GM18508 (cell line): Measurements from ENCODE around the gene GABRB1.

Experiments used
- ATAC-seq: cut with Tn5 transposase; IDR thresholded peaks from one replicate; pipeline ENCODE4 v1.9.1; 2021; ENCODE audit warnings: moderate number of reproducible peaks; ENCODE audit not compliant: insufficient read depth, unreplicated experiment

GABRB1 gene

GRCh38 chr4:47106561-47106960, 75.2 kb downstream of the GABRB1 start:
- no peak for ATAC-seq

GRCh38 chr4:47109379-47109778, 78.0 kb downstream of the GABRB1 start:
- no peak for ATAC-seq

GRCh38 chr4:47110546-47111132, 79.3 kb downstream of the GABRB1 start:
- no peak for ATAC-seq

- ATAC-seq, result no peak
These were observed 87.0 kb downstream of the GABRB1 start for GRCh38 chr4:47118192-47118929.

GRCh38 chr4:47120783-47121182, 89.4 kb downstream of the GABRB1 start:
- no peak for ATAC-seq

GRCh38 chr4:47122592-47123291, 91.4 kb downstream of the GABRB1 start:
- ATAC-seq, result peak; percentile 87

- ATAC-seq, result no peak
These were observed 97.6 kb downstream of the GABRB1 start for GRCh38 chr4:47128991-47129390.

- ATAC-seq, result no peak
These were observed 103.8 kb downstream of the GABRB1 start for GRCh38 chr4:47135210-47135609.

GRCh38 chr4:47143261-47143660, 111.9 kb downstream of the GABRB1 start:
- no peak for ATAC-seq

GRCh38 chr4:47145630-47146029, 114.3 kb downstream of the GABRB1 start:
- peak; percentile 99 for ATAC-seq

GRCh38 chr4:47154816-47155370, 123.5 kb downstream of the GABRB1 start:
- ATAC-seq, result no peak

GRCh38 chr4:47155919-47156318, 124.6 kb downstream of the GABRB1 start:
- no peak for ATAC-seq

- no peak for ATAC-seq
These were observed 128.7 kb downstream of the GABRB1 start for GRCh38 chr4:47160095-47160494.

GRCh38 chr4:47167081-47168035, 136.0 kb downstream of the GABRB1 start:
- ATAC-seq, result no peak

GRCh38 chr4:47184083-47184482, 152.7 kb downstream of the GABRB1 start:
- no peak for ATAC-seq

- ATAC-seq, result no peak
These were observed 154.4 kb downstream of the GABRB1 start for GRCh38 chr4:47185761-47186160.

- ATAC-seq, result no peak
These were observed 156.2 kb downstream of the GABRB1 start for GRCh38 chr4:47187608-47188007.

GRCh38 chr4:47193179-47193578, 161.8 kb downstream of the GABRB1 start:
- no peak for ATAC-seq

- no peak for ATAC-seq
These were observed 162.8 kb downstream of the GABRB1 start for GRCh38 chr4:47194036-47194737.
